Suppressor macrophage treated with lipopolysaccharide for 1 hour (primary cell): ENCODE results near the gene RFLNA.

Source experiments
- DNase-seq, 3 donors: peaks; one replicate each; pipeline ENCODE4 v3.0.0-alpha.2; 2020 to 2022

Gene RFLNA

DNA sequence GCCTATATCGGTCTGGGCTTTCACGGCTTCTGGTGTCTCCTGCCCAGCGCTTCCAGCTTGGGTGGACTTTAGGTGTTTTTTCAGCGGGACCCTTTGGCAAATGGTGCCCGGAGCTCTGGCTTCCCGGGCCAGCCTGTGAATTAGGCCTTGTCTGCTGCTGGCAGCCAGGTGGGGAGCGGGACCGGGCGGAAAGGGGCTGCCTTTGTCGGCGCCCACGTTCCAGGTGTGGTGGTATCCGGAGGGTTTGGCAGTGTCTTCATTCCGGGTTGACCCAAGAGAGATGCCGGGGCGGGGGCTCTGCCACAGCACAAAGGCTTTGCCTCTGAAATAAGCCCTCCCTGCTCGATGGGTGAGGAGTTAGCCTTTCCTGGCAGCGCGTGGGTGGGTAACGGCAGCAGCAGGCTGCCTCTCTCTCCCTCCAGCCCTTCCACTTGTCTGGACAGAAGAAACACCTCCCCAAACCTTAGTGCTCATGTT lies 9.5 kb downstream of the RFLNA start:
- DNase-seq: no peak

DNA sequence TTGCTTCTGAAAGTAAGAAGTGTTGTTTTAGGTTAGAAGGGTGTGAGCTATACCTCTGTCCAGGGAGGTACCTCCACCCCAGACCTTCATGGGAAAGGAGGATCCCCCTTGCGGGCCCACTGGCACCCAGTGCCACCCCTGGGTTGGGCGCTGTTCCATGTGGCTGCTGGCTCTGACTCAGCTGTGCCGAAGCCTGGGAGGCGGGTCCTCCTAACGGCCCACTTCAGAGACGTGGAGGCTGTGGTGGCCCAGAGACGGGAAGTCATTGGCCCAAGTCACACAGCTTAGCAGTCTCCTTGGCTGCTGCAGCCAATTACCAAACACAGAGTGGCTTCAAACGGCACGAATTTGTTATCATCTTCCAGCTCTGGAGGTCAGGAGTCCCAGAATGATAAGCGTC lies 10.2 kb downstream of the RFLNA start:
- no peak for DNase-seq

DNA sequence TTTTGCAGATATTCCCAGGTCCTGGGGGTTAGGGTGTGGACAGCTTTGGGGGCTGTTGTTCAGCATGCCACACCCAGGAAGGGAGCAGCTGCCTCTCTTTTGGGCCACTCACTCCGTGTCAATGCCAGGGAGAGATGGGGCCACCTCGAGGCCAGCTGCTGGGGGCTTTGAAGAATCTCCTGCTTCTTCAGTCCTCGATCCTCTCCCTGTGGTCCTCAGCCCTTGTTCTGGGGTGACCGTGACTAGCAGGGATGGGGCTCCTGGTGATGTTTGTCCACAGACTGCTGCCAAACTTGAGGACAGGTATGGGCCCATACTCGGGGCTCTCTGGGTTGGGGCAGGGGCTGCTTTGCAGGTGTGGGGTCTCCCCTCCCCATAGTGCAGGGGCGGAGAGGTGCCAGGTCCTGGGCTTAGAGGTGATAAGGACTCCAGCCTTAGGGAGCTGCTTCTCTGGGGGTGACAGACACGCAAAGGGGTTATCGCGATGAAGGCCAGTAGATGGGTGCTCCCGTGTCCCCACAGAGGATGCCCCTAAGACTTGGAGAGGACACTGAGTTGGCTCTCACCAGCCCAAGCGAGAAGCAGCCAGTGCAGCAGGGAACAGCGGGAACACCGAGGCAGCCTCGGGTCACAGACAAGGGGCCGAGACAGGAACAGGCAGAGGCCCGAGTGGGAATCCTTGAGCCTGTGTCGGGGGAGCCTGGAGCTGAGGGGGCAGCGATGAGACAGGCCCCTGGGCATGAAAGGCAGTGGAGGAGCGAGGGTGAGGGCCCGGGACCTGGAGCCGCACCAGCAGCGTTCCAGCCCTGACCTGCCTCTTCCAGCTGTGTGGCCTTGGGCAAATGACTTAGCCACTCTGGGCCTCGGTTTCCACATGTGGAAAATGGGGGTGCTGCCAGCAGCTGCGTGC lies 11.1 kb downstream of the RFLNA start:
- DNase-seq: no peak

DNA sequence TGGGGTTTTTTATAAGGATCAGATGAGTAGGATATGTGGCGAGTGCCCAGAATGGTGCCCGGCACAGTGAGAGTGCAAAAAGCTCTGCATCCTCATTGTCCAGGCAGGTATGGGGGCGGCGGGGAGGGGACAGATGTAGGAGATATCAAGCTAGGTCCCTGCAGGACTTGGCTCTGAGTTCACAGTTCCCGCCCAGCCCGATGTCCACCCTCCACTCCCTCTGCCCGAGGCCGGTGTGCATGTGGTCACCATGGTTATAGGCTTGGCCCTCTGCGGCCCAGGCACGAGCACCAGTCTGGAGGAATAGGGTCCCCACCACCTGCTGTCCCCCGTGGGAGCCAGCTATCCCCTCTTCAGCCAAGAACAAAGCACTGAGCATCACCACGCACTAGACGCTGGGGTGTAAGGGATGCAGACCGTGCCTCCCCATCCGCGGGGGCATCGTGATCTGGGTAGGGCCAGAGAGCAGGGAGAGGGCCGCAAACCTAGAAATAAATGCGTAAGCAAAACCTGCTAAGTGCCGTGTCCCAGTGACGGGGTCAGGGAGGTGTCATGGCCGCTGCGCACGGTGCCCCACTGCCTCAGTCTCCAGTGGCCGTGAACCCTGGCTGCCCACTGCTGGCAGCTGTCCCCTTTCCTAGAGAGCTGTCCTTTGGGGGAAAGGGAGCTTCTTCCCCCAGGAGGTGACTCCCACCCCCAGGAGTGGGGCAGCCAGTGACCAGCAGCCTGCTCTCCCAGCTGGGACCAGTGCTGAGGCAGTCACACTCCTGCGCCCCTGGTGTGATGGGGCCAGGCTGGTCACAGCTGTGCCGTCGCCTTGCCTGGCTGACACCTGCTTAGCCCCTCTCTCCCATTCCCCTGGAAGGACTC lies 12.0 kb downstream of the RFLNA start:
- DNase-seq: no peak

DNA sequence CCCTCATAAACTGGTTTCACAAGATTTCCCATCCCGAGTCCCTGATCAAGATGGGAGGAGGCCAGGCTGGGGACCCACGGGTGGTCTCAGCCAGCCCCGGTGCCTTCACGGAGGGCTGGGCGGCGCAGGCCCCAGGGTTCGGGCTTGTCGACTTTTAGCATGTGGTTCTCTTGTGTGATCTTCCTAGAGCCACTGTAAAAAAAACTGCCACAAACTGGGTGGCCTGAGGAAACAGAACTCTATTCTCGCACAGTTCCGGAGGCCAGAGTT lies 12.6 kb downstream of the RFLNA start:
- no peak for DNase-seq

DNA sequence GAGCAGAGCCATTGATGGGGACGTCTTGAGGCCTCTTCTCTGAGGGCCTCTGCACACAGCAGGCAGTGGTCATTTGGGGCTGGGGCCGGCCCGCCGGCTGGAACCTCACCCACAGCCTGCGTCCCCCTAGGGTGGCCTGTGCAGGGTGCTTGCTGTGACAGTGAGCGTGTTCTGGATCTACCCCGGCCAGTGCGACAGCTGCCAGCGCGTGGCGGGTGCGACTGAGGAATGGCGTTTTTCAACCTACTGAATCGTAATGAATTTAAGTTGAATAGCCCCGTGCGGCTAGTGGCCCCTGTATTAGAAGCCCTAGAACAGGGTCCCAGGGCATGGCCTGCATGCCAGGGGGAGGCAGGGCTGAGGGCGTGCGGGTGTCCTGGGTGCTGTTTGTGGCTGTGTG lies 13.8 kb downstream of the RFLNA start:
- DNase-seq: no peak

DNA sequence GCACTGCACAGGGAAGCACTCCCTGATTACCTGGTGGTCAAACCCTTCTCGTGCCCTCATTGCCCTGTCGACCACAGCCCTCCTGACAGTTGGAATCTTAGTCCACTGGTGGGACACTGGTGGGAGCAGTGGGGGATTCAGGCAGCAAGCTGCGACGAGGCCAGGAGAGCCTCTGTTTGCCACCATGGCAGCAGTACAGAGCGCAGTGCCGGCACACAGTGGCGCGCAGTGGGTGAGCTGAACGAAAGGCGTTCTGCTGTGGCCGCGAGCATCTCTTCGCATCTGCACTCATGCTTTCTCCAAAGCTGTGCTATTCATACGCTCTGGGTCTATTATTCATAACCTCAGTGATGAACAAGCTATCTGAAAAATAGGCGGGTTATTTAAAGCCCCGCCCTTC lies 14.3 kb downstream of the RFLNA start:
- DNase-seq: no peak

DNA sequence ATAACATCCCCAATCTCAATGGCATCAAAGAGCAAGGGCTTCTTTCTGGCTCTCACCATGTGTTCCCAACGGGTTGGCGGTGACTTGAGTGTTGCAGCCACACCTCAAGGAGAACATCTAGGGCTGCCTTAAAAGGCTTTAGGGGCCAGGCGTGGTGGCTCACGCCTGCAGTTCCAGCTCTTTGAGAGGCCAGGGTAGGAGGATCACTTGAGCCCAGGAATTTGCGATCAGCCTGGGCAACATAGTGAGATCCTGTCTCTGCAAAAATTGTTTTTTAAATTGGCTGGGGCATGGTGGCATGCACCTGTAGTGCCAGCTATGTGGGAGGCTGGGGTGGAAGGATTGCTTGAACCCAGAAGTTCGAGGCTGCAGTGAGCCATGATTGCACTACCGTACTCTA lies 14.9 kb downstream of the RFLNA start:
- no peak for DNase-seq

DNA sequence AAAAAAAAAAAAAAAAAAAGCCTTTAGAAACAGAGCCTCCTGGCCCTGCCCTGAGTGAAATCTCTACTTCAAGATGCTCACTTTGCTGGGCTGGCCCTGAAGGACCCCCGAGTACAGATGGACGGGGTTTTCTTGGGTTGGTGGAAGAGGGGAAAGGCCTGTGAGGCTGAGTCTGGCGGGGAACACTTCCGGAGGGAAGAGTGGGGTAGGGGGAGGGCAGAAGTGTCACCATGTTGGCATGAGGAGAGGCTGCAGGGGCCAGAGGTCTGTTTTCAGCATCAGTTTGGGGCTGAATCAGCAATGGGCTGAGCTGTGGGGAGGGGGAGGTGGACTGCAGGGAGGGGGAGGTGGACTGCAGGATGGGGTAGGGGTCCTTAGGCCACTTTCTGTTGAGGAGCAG lies 15.3 kb downstream of the RFLNA start:
- no peak for DNase-seq

DNA sequence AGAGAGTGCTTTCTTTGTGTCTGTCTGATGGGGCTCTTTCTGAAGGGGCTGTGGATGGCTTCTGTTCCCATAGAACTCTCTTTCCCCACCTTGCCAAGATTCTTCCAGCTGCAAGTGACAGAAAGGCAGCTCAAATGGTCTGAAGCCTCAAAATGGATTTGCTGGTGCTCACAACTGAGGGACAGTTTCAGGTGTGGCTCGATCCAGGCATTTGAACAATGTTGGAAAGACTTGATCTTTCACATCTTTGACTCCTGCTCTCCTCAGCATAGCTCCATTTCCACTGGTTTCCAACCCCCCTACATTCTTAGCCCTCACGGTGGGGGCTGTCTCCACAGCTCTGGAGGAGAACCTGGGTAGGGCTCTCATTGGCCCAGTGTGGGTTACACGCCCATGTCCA lies 15.9 kb downstream of the RFLNA start:
- DNase-seq: no peak

DNA sequence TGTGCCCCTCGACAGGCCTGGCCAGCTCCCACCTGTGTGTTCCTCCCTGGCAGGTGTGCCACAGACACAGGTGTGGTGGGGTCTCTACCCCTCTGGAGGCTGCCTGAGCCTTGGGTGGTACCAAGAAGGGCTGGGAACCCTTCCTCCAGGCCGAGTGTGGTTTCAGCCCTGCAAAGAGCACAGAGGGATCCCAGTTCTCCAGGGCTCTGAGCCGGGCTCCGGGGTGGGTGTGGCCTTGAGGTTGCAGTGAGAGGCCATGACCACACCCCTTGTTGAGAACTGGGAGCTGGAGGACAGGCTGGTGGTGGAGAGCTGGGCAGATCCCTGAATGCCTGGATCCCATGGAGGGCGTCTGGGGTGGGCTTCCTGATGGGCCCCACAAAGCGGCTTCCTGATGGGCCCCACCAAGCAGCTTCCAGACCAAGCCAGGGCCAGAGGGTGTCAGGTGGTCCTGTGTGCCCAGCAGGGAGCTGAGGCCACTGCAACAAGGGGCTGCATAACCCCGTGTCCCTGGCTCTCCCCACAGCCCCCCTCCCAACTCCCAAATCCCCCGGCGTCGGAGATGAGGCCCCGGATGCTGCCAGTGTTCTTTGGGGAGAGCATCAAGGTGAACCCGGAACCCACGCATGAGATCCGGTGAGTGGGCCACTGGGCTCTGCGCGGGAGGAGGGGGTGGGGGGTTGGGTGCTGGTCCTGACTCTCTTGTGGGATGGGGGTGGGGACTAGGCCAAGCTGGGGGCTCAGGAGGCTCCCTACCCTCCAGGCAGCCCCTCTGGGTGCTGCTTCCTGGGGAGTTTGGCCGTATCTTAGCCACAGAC lies 16.6 kb downstream of the RFLNA start:
- DNase-seq: no peak

DNA sequence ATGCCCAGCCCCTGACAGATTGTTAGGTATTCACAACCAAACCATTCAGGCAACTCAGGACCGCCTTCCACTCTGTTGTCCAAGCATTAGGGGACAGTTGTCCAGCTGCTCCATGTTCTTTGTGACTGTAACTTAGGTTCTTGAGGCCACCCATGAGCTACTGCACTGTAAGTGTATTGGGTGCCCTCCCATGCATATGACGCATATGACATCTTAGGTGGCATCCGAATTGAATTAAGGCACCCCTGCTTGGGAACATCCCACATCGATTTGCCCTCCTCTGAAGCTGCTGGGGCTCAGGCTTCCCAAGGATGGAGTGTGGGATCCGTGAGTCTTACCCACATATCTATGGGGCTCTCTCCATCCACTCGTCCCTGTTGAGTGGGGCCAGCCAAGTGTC lies 17.7 kb downstream of the RFLNA start:
- DNase-seq: no peak

DNA sequence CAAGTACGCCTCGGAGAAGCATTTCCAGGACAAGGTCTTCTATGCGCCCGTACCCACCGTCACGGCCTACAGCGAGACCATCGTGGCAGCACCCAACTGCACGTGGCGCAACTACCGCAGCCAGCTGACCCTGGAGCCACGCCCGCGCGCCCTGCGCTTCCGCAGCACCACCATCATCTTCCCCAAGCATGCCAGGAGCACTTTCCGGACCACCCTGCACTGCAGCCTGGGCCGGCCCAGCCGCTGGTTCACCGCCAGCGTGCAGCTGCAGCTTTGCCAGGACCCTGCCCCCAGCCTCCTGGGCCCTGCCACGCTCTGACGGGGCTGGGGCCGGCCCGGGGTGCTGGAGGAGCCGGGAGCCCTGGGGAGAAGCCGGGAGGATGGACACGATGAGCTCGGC lies 19.3 kb downstream of the RFLNA start:
- DNase-seq: no peak

DNA sequence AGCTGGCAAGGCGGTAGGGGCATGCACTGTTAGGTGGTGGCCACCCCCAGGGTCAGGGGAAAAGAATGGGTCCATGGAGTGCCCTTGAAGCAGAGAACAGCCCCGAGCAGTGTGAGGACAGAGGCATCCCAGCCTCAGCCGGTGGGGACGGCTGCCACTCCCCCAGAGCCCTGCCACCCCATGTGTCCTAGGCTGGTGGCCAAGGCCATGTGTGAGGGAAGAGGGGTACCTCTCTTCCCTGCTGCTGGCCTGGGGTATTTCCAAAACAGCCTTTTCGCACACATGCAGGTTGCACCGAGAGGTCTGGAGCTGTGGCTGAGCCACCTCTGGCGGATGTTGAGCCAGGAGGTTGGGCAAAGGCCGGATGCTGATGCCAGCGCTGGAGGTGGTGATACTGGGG lies 19.9 kb downstream of the RFLNA start:
- no peak for DNase-seq

DNA sequence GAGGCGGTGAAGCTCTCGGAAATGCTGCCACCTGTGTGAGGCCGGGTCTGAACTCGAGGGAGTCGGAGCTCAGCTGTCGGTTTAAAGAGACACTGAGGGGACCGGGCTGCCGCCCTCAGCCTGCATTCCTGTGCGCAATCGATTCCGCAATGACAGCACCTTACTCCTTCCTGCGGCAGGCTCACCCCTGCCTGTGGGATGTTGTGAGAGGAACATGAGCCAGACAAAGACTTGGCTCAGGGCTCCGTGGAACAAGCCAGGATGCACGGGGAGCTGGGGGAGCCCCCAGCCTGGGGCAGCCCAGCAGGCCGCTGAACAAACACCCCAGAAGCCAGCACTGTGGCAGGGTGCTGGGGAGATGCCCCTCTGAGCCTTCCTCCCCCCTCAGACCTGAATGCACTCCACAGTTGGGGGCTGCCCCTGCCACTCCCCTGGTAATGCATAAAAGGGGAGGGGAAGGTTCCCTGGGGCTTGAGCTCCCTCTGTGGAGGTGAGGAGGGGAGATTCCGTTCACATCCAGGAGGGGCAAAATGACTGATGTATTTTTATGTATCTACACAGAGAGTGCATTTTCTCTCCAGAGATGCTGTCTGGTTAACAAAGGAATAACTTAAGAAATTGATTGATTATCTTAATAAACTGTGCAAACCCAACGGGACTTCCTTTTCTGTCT lies 20.6 kb downstream of the RFLNA start:
- no peak for DNase-seq

DNA sequence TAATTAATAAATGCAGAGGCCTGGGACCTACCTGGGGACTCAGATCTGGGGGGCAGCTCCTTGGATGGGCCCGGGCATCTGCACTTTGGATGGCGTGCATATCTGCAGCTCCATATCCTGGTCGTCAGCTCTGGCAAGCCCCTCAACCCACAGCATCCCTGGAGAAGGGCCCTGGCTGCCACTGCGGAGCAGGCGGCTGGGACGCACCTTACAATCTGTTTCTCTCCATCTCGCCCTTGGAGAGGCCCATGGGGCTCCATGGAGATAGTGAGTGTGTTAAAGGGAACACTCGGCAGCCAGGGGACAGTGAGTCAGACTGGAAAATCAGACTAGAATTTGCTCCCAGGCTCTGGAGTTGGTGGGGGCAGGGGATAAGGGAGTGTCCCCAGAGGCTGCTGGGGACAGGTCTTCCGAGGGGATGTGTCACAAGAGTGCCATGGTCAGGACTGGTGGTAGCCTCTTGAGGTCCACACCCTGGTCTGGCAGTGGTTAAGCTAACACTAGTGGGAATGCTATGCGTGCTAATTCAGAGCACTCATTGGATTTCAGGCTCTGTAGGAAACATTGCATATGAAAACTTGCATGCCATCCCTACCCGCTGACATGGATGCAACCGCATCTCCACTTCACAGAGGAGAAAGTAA lies 21.5 kb downstream of the RFLNA start:
- no peak for DNase-seq

DNA sequence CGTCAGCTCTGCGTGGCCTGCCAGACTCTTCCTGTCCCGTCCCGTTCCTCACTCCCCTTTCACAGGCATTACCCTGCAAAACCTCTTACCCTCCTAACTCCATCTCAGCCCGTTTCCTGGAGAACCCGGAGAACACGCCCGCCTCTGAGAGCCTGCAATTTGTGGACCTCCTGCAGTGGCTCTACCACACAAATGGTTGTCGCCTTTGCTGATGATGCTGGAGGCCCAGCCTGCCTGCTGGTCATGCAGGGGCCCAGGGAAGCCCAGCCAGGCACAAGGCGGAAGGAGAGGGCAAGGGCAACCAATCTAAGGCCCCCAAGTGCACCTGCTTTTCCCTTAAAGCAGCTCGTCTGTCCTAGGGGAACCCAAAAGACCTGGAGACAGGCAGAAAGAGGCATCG lies 22.5 kb downstream of the RFLNA start:
- DNase-seq: no peak

DNA sequence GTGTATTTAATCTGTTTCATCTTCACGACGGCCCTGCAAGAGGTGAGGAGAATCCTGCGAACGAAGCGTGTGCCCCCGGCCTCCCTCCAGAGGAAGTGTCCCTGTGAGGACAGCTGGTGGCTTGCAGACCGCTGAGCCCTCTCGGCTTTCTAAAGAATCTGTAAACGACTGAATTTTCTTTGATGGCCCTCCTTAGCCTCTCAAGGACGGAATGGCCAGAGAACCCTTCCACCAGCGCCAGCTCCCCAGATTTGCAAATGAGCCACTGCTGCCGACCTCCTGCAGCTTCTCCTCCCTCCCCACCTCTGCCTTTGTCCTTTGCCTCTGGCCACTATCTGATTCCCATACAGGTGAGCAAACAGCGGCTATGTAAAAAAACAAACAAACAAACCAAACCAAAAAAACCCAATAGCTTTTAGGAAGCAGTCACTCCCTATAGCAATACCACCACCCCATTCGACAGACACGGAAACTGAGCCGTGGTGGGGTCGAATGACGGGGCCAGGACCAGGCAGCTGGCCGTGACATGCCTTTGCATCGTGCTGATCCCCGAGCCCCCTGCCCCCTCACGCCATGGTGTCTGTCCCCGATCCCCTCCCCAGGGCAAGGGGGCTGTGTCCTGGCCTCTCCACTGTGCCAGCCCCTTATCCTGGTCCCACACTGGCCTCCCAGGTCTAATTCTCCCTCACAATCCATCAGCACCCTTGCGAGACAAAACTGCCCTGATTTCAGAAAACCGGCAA lies 23.6 kb downstream of the RFLNA start:
- DNase-seq: no peak

DNA sequence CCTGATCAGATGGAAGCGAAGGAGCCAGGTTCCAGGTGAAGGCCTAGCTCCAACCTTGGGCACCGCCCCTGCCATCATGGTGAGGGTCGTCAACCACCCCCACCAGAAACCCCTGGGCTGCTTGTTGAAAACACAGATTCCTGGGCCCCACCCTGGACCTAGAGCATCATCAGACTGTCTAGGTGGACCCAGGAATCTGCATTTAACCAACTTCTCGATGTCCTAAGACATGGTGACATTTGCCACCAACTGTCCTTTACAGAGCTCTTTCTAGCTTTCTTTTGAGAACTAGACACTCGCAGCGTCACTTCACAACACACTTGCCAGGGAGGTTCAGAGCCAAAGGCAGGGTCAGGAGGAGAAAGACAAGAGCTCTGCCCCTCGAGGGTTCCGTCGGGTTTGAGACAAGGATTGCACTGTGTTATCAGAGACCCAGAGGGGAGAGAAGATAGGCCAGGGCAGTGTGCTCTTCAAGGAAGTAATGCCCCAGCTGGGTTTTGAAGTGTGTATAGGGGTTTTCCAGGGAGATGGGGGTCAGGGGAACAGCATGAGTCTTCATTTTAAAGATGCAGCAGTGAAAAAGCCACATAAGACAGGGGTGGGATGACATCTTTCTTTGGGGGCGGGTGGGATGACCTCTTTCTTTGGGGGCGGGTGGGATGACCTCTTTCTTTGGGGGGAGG lies 24.6 kb downstream of the RFLNA start:
- no peak for DNase-seq

DNA sequence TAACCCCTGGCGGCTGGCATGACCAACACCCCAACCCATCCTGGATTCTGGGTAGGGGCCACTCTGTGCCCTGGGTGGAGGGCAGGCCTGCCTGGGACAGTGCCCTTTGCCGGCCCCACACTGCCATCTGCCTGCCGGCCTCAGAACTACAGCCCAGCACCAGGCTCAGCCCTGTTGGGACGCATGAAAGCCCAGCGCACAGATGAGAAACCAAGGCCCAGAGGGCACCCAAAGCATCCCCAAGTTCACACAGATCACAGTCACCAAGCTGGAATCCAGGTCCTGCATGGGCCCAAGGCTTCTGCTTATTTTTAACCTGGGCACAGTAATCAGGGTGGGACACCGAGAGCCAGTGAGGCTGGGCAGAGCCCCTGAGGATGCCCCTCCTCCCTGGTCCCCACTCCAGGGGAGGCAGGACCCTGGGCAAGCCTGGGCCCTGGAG lies 26.2 kb downstream of the RFLNA start:
- peak; percentile 67 to 82 (median 79) for DNase-seq
